GM23338 (cell line): ENCODE measurements around the gene CLEC14A. TPM values are rescaled to one million over a fixed set of nuclear protein-coding genes. Genes with fewer than 3 reads are reported as not detected.

Experiments used
- ATAC-seq: fragments of 200-7000 bp; cut with Tn5 transposase; 3 replicates; pipeline ENCODE4 v1.9.1; 2020
- DNase-seq: peaks from one replicate; pipeline ENCODE4 v3.0.0-alpha.2; 2015; ENCODE audit warnings: low spot score
- H2AFZ ChIP-seq: fragments of 200-600 bp; sonication (generic); 2 replicates; pipeline ENCODE4 v1.8.0; 2016; ENCODE audit warnings: antibody characterized with exemption, mild to moderate bottlenecking, moderate library complexity
- H3F3A ChIP-seq: fragments of 200-600 bp; sonication (generic); replicated peaks from 2 replicates; pipeline ENCODE4 v1.8.0; 2017; ENCODE audit warnings: antibody characterized with exemption, mixed run types, low read depth
- H3K27ac ChIP-seq: fragments of 200-600 bp; sonication (generic); 2 replicates; pipeline ENCODE4 v1.6.1; 2016; ENCODE audit warnings: low read depth
- H3K27me3 ChIP-seq: fragments of 200-600 bp; sonication (generic); 2 replicates; pipeline ENCODE4 v1.8.0; 2016; ENCODE audit warnings: mild to moderate bottlenecking, mixed run types, moderate library complexity; ENCODE audit not compliant: insufficient read depth
- H3K36me3 ChIP-seq: fragments of 200-600 bp; sonication (generic); 2 replicates; pipeline ENCODE4 v1.8.0; 2016; ENCODE audit warnings: mild to moderate bottlenecking; ENCODE audit not compliant: insufficient read depth
- H3K4me1 ChIP-seq: fragments of 200-600 bp; sonication (generic); 2 replicates; pipeline ENCODE4 v1.8.0; 2016; ENCODE audit warnings: mild to moderate bottlenecking, moderate library complexity; ENCODE audit not compliant: insufficient read depth
- H3K4me2 ChIP-seq: fragments of 200-600 bp; sonication (generic); 2 replicates; pipeline ENCODE4 v1.7.1; 2017; ENCODE audit warnings: mixed run types
- H3K4me3 ChIP-seq: fragments of 200-600 bp; sonication (generic); 2 replicates; pipeline ENCODE4 v1.6.1; 2016; ENCODE audit warnings: mixed run types
- H3K79me2 ChIP-seq: fragments of 200-600 bp; sonication (generic); replicated peaks from 2 replicates; pipeline ENCODE4 v1.8.0; 2017; ENCODE audit warnings: mild to moderate bottlenecking; ENCODE audit not compliant: insufficient read depth
- H3K9me2 ChIP-seq: fragments of 200-600 bp; sonication (generic); 2 replicates; pipeline ENCODE4 v1.8.0; 2017; ENCODE audit not compliant: insufficient read depth
- H4K20me1 ChIP-seq: fragments of 200-600 bp; sonication (generic); replicated peaks from 2 replicates; pipeline ENCODE4 v1.8.0; 2017; ENCODE audit warnings: mild to moderate bottlenecking; ENCODE audit not compliant: insufficient read depth
- H3K27ac Mint-ChIP-seq: 2 replicates; pipeline ENCODE4 v1.8.0; 2020; ENCODE audit warnings: inconsistent platforms, mild to moderate bottlenecking, moderate library complexity, mixed read lengths
- H3K27me3 Mint-ChIP-seq: 3 replicates; pipeline ENCODE4 v1.8.0; 2022; ENCODE audit warnings: low read depth, mild to moderate bottlenecking, moderate library complexity, mixed read lengths, inconsistent platforms; ENCODE audit not compliant: insufficient read depth, poor library complexity
- H3K36me3 Mint-ChIP-seq: 3 replicates; pipeline ENCODE4 v1.8.0; 2021; ENCODE audit warnings: low read depth, mild to moderate bottlenecking, inconsistent platforms, moderate library complexity, mixed read lengths
- H3K4me1 Mint-ChIP-seq: 3 replicates; pipeline ENCODE4 v1.8.0; 2020; ENCODE audit warnings: mild to moderate bottlenecking, inconsistent platforms, mixed read lengths
- H3K4me3 Mint-ChIP-seq: 3 replicates; pipeline ENCODE4 v1.8.0; 2021; ENCODE audit warnings: moderate library complexity, mild to moderate bottlenecking, inconsistent platforms, mixed read lengths
- H3K9me3 Mint-ChIP-seq: 3 replicates; pipeline ENCODE4 v1.8.0; 2020; ENCODE audit warnings: moderate library complexity, mild to moderate bottlenecking, inconsistent platforms, mixed read lengths
- CREB1 ChIP-seq: fragments of 250-450 bp; sonication (Bioruptor Pico); IDR thresholded peaks from 2 replicates; pipeline ENCODE4 v1.5.0; 2020; ENCODE audit warnings: low read depth, mild to moderate bottlenecking, moderate library complexity
- CTCF ChIP-seq, 2 experiments: fragments of 200-600 bp in 1 of 2; sonication (generic) in 1 of 2; conservative IDR thresholded peaks; 2 replicates each; pipeline versions ENCODE4 v1.5.1 to v1.6.1; 2016 to 2017; ENCODE audit warnings: antibody characterized with exemption in 2 of 2, low read depth in 2 of 2, mild to moderate bottlenecking in 2 of 2, moderate library complexity in 1 of 2
- EZH2 ChIP-seq: fragments of 200-600 bp; sonication (generic); IDR thresholded peaks from one replicate; pipeline ENCODE4 v1.8.0; 2017; ENCODE audit warnings: antibody characterized with exemption, mild to moderate bottlenecking, low read depth; ENCODE audit not compliant: unreplicated experiment
- NANOG ChIP-seq: IDR thresholded peaks from 2 replicates; pipeline ENCODE4 v1.6.1; 2016; ENCODE audit warnings: antibody characterized with exemption, borderline replicate concordance
- POLR2AphosphoS5 ChIP-seq: IDR thresholded peaks from 2 replicates; pipeline ENCODE4 v1.6.1; 2016; ENCODE audit warnings: antibody characterized with exemption, low read depth
- ZNF331 ChIP-seq: fragments of 250-450 bp; sonication (Bioruptor Pico); IDR thresholded peaks from 2 replicates; pipeline ENCODE4 v1.5.0; 2020; ENCODE audit warnings: low read depth, mild to moderate bottlenecking, moderate library complexity
- ZNF462 ChIP-seq: fragments of 250-450 bp; sonication (Bioruptor Pico); IDR thresholded peaks from 2 replicates; pipeline ENCODE4 v1.5.0; 2020; ENCODE audit warnings: mild to moderate bottlenecking, moderate library complexity
- polyA plus RNA-seq: library from polyadenylated mRNA; unstranded; fragments of >200 nt; fragmentation: Nextera tagmentation; extraction: Ambion mirVana; gene quantifications from 2 replicates; pipeline ENCODE4 v1.2.1, GENCODE V29; 2016
- total RNA-seq: library from RNA; depleted of rRNA; stranded (reverse); fragments of >200 nt; shearing (Covaris generic); gene quantifications from 2 replicates; pipeline ENCODE4 v1.2.3, GENCODE V29; 2014

Gene CLEC14A
- total and polyA plus RNA-seq, 2 experiments from 2014 or later = not detected

GRCh38 chr14:38261620-38262019, 5.7 kb upstream of the CLEC14A start (continued):
- TF ChIP-seq ZNF462 (CRISPR knock-in tag) (no peak), CREB1 (no peak)

- Mint-ChIP-seq H3K4me1 (peaks cover 17% of the 10 kb centered on the region), H3K27ac (no peak overlapping the region), H3K27me3 (peaks cover 45% of the 10 kb centered on the region), H3K9me3 (no peaks in the 10 kb centered on the region; the same call in 1 of the 3 replicates), H3K4me3 (no peak overlapping the region), H3K36me3 (no peaks in the 10 kb centered on the region)
- no peaks in the 10 kb centered on the region for H3K79me2 ChIP-seq
- no peaks in the 10 kb centered on the region for H3K9me2 ChIP-seq
- DNase-seq = no peak
- H3F3A ChIP-seq = no peaks in the 10 kb centered on the region
- no peaks in the 10 kb centered on the region for H3K36me3 ChIP-seq
- H3K4me2 ChIP-seq = no peak overlapping the region
- no peak overlapping the region for H3K4me3 ChIP-seq
- H3K4me1 ChIP-seq = peaks cover 7% of the 10 kb centered on the region; the same call in 1 of the 2 replicates
- H3K27ac ChIP-seq = no peak overlapping the region
- ATAC-seq = no peak
- peaks cover 94% of the 10 kb centered on the region for H3K27me3 ChIP-seq
- H2AFZ ChIP-seq = no peak overlapping the region
- no peaks in the 10 kb centered on the region for H4K20me1 ChIP-seq
- TF ChIP-seq CTCF (conservative IDR thresholded peaks at IDR 0.05; ENCODE audit: low read depth in 2 of 2) (no peak), EZH2 (no peak), CREB1 (no peak), NANOG (no peak), ZNF462 (CRISPR knock-in tag) (no peak), ZNF331 (CRISPR knock-in tag) (no peak), POLR2AphosphoS5 (no peak)
These were observed 1.6 kb upstream of the CLEC14A start for GRCh38 chr14:38257507-38257906.
